Measurements from ENCODE around the gene SETD7.
A peak's percentile ranks its signal among the peaks of the same experiment; 100 is the strongest.

The SETD7 gene

GRCh38 chr4:139521754-139522401 is 34.1 kb downstream of the SETD7 start:
- TF ChIP-seq, protein P1, sequence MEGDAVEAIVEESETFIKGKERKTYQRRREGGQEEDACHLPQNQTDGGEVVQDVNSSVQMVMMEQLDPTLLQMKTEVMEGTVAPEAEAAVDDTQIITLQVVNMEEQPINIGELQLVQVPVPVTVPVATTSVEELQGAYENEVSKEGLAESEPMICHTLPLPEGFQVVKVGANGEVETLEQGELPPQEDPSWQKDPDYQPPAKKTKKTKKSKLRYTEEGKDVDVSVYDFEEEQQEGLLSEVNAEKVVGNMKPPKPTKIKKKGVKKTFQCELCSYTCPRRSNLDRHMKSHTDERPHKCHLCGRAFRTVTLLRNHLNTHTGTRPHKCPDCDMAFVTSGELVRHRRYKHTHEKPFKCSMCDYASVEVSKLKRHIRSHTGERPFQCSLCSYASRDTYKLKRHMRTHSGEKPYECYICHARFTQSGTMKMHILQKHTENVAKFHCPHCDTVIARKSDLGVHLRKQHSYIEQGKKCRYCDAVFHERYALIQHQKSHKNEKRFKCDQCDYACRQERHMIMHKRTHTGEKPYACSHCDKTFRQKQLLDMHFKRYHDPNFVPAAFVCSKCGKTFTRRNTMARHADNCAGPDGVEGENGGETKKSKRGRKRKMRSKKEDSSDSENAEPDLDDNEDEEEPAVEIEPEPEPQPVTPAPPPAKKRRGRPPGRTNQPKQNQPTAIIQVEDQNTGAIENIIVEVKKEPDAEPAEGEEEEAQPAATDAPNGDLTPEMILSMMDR (IDR thresholded peaks at IDR 0.05; ENCODE audit: insufficient read depth, low read depth, low read length, missing control alignments) = no peak

GRCh38 chr4:139515531-139515958 is 40.5 kb downstream of the SETD7 start:
- no peak for DNase-seq (ENCODE audit: low read depth)
- H3K4me3 ChIP-seq (ENCODE audit: low read length) = no peak overlapping the region
- TF ChIP-seq, protein P1 (IDR thresholded peaks at IDR 0.05; ENCODE audit: insufficient read depth, low read depth, low read length, missing control alignments) = no peak

More at GRCh38 chr4:139521754-139522401, 34.1 kb downstream of the SETD7 start:
- DNase-seq (ENCODE audit: low read depth) = no peak
- no peak overlapping the region for H3K4me3 ChIP-seq (ENCODE audit: low read length)

GRCh38 chr4:139514382-139515059 is 41.5 kb downstream of the SETD7 start:
- H3K4me3 ChIP-seq (ENCODE audit: low read length) = no peak overlapping the region
- TF ChIP-seq, protein P1 (IDR thresholded peaks at IDR 0.05; ENCODE audit: insufficient read depth, low read depth, low read length, missing control alignments) = no peak
- DNase-seq (ENCODE audit: low read depth) = no peak

DNA sequence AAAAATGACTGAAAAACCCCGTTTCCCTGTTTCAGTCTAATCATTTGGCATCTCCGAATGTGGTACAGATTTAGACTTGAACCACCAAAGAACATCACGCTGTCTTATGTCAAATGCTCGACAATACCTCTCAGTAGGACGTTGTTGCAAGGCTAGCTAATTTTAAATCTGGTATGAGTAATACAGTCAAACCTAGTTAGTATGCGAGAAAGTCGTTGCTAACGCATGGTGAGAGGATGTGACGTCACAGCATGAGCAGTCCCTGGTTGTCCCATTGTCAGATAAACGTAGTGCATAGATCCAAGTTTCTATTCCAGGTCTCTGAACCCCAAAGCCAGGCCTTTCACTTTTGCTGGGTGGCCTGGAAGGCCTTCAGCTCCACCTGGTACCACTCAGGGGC is 44.7 kb downstream of the SETD7 start:
- DNase-seq (ENCODE audit: low read depth) = peak; percentile 15
- no peak overlapping the region for H3K4me3 ChIP-seq (ENCODE audit: low read length)
- TF ChIP-seq, protein P1 (IDR thresholded peaks at IDR 0.05; ENCODE audit: insufficient read depth, low read depth, low read length, missing control alignments) = no peak

DNA sequence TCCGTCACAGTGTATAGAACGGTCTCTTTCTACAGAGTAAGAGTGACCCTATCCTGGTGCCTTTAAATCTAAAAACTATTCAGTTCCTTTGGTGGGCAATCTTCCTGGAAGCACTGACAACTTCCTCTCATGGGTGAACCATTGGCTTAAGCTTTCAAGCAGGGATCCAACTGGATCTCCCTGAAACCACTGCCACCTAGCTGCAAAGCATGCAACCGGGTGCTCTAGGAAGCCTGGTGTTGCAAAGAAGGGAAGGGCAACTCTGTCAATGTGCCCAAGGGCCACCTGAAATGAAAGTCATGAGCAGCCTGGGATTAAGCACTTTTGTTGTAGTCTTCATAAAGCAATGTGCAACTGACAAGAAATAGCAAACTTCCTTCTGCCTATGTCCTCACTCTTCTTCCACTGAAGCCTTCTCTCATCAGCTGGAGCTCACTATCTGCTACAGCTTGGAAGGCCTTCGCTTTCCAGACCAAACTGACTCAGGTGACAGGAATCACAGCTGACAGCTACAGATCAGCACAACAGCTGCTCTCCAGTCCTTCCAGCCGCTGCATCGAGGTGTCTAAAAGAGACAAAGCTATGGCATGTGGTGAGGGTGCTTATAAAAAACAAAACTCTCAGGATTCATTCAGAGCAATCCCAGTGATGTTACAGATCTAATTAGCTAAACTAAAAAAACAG is 46.1 kb downstream of the SETD7 start:
- peak; percentile 32 for DNase-seq (ENCODE audit: low read depth)
- TF ChIP-seq, protein P1 (IDR thresholded peaks at IDR 0.05; ENCODE audit: insufficient read depth, low read depth, low read length, missing control alignments) = peak; percentile 62
- H3K4me3 ChIP-seq (ENCODE audit: low read length) = no peak overlapping the region

DNA sequence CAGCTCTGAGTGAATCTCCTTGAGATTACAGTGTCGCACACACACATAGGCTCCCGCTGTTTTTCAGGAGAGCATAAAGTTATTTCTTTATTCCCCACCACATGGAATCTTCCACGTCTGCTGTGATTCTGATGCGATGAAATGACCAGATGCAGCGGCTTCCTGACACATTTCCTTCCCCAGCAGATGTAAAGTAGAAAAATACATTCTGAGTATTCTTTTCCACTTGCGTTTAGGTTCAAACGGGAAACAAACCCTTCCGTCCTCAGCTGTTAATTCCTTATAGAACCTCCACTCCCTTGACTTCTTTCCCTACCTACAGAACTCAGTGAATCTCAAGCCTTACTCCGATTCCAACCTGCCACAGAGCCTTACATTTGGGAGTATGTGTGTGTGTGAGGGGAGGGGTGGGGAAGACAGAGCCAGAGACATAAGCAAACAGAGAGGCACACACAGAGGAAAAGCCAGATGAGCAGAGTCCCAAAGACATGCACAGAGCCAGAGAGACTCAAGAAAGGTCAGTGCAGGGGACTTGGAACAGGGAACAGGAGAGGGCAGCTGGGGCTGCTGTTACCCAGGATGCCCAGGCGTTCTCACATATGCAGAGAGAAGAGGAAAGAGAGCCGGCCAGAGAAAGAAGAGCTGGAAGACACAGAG is 47.3 kb downstream of the SETD7 start:
- TF ChIP-seq, protein P1 (IDR thresholded peaks at IDR 0.05; ENCODE audit: insufficient read depth, low read depth, low read length, missing control alignments) = no peak
- no peak overlapping the region for H3K4me3 ChIP-seq (ENCODE audit: low read length)
- DNase-seq (ENCODE audit: low read depth) = no peak

All from epithelial cell of esophagus (primary cell).